GM12892 (cell line): ENCODE measurements around the gene PLEK2.
"Not testable (repeated sequence)": the region's sequence is repeated elsewhere in the genome, so short reads cannot be mapped to it uniquely, and the experiment has no call there.

Experiments
- POLR2A ChIP-seq: IDR thresholded peaks from 2 replicates; pipeline ENCODE4 v1.6.1; 2011; ENCODE audit warnings: low read depth, low read length, control low read depth
- POLR2AphosphoS5 ChIP-seq: IDR thresholded peaks from 2 replicates; pipeline ENCODE4 v1.6.1; 2011; ENCODE audit warnings: low read depth, low read length, control low read depth
- TAF1 ChIP-seq: IDR thresholded peaks from 2 replicates; pipeline ENCODE4 v1.6.1; 2011; ENCODE audit warnings: low read depth, mild to moderate bottlenecking, control low read depth, low read length, borderline replicate concordance

GRCh38 chr14:67341231-67341630, 70.7 kb downstream of the PLEK2 start:
- not testable (repeated sequence) for TF ChIP-seq POLR2A, POLR2AphosphoS5, TAF1
